HepG2 (cell line): ENCODE results near the gene KLF12. TPM values are rescaled to one million over a fixed set of nuclear protein-coding genes. Genes with fewer than 3 reads are reported as not detected.
A peak's percentile ranks its signal among the peaks of the same experiment; 100 is the strongest.

Experiments used
- ATF6 ChIP-seq: sonication (generic); formaldehyde crosslinking; conservative IDR thresholded peaks from 2 replicates; pipeline ENCODE4 v1.4.0; 2020; ENCODE audit warnings: missing genetic modification reagents
- BRCA1 ChIP-seq: sonication (generic); formaldehyde crosslinking; IDR thresholded peaks from 2 replicates; pipeline ENCODE4 v1.4.0; 2020; ENCODE audit warnings: missing genetic modification reagents
- HMGXB4 ChIP-seq, 2 experiments: sonication (generic) in 1 of 2; formaldehyde crosslinking in 1 of 2; IDR thresholded peaks; 2 replicates each; pipeline versions ENCODE4 v1.4.0 to v1.6.1; 2018 to 2020; ENCODE audit warnings: missing genetic modification reagents in 2 of 2, borderline replicate concordance in 1 of 2, low read depth in 1 of 2, mild to moderate bottlenecking in 1 of 2, missing biosample characterization in 1 of 2
- IKZF5 ChIP-seq: IDR thresholded peaks from 2 replicates; pipeline ENCODE4 v1.6.1; 2018; ENCODE audit warnings: missing genetic modification reagents, mild to moderate bottlenecking, missing compliant biosample characterization
- KDM5A ChIP-seq: fragments of 200-600 bp; sonication (generic); IDR thresholded peaks from 2 replicates; pipeline ENCODE4 v1.7.0; 2018; ENCODE audit warnings: antibody characterized with exemption, mild to moderate bottlenecking, low read length, borderline replicate concordance
- KLF15 ChIP-seq: sonication (generic); formaldehyde crosslinking; IDR thresholded peaks from 2 replicates; pipeline ENCODE4 v1.8.1; 2023; ENCODE audit warnings: borderline replicate concordance, mild to moderate bottlenecking, inconsistent platforms, missing genetic modification reagents, mixed read lengths
- KLF9 ChIP-seq: IDR thresholded peaks from 2 replicates; pipeline ENCODE4 v1.6.1; 2016; ENCODE audit warnings: low read depth
- MTA1 ChIP-seq: sonication (generic); formaldehyde crosslinking; IDR thresholded peaks from 2 replicates; pipeline ENCODE4 v1.4.0; 2020; ENCODE audit warnings: missing genetic modification reagents, mild to moderate bottlenecking, borderline replicate concordance
- MTA3 ChIP-seq: sonication (generic); formaldehyde crosslinking; IDR thresholded peaks from 2 replicates; pipeline ENCODE4 v1.4.0; 2020; ENCODE audit warnings: missing genetic modification reagents
- PATZ1 ChIP-seq: sonication (generic); formaldehyde crosslinking; IDR thresholded peaks from 2 replicates; pipeline ENCODE4 v1.4.0; 2020; ENCODE audit warnings: missing genetic modification reagents
- WIZ ChIP-seq: sonication (generic); formaldehyde crosslinking; IDR thresholded peaks from 2 replicates; pipeline ENCODE4 v1.5.1; 2020; ENCODE audit warnings: mild to moderate bottlenecking, missing genetic modification reagents
- ZBTB7B ChIP-seq: sonication (generic); formaldehyde crosslinking; IDR thresholded peaks from 2 replicates; pipeline ENCODE4 v1.4.0; 2020; ENCODE audit warnings: missing genetic modification reagents
- ZFP91 ChIP-seq: sonication (generic); formaldehyde crosslinking; IDR thresholded peaks from 2 replicates; pipeline ENCODE4 v1.9.0; 2022; ENCODE audit warnings: missing genetic modification reagents, mild to moderate bottlenecking, borderline replicate concordance
- ZNF468 ChIP-seq: sonication (generic); formaldehyde crosslinking; IDR thresholded peaks from 2 replicates; pipeline ENCODE4 v1.8.0; 2022; ENCODE audit warnings: mild to moderate bottlenecking, moderate library complexity, missing genetic modification reagents
- ZNF550 ChIP-seq: sonication (generic); formaldehyde crosslinking; IDR thresholded peaks from 2 replicates; pipeline ENCODE4 v1.4.0; 2020; ENCODE audit warnings: mild to moderate bottlenecking, missing genetic modification reagents, borderline replicate concordance
- ZNF557 ChIP-seq: sonication (generic); formaldehyde crosslinking; IDR thresholded peaks from 2 replicates; pipeline ENCODE4 v1.4.0; 2020; ENCODE audit warnings: missing genetic modification reagents
- polyA plus RNA-seq, 8 experiments: library from polyadenylated mRNA; depleted of rRNA in 3 of 8; stranded (reverse) in 7 of 8; unstranded in 1 of 8; fragments of >200 nt; fragmentation: Illumina TruSeq in 4 of 8; extraction: Trizol in 4 of 8; gene quantifications; 2 replicates each; pipeline versions ENCODE4 v1.2.1 to v1.2.3, GENCODE V29; 2011 to 2016; ENCODE audit warnings: low read depth in 4 of 8, missing spikeins in 1 of 8, mixed read lengths in 1 of 8; ENCODE audit not compliant: insufficient read depth in 1 of 8
- total RNA-seq, 5 experiments: library from RNA; depleted of rRNA; stranded (reverse); fragments of >200 nt; fragmentation: Illumina TruSeq; extraction: Trizol; gene quantifications; 2 replicates each; pipeline ENCODE4 v1.2.3, GENCODE V29; 2016; ENCODE audit warnings: low read depth in 1 of 5

KLF12 gene
- total and polyA plus RNA-seq, 2 of the 13 experiments (the other 11 are each of a cell fraction or from before 2014, with no cell fraction given) = 0.66 to 1.5 TPM

GRCh38 chr13:74135326-74136083 is 1.3 kb upstream of the KLF12 start (continued):
- TF ChIP-seq ZNF468 (CRISPR knock-in tag) (no peak), KLF9 (no peak), ZNF557 (CRISPR knock-in tag) (no peak), MTA1 (no peak), WIZ (CRISPR knock-in tag) (no peak), ZBTB7B (no peak), ZFP91 (peak; percentile 42; the same call in 1 of the 2 replicates), PATZ1 (0 out of 2 replicates have a peak, but pooled peaks have one; percentile 27), ATF6 (CRISPR knock-in tag) (no peak), IKZF5 (CRISPR knock-in tag) (no peak), KLF15 (CRISPR knock-in tag) (no peak), KDM5A (no peak), ZNF550 (CRISPR knock-in tag) (0 out of 2 replicates have a peak, but pooled peaks have one; percentile 73), MTA3 (no peak), HMGXB4 (CRISPR knock-in tag; IDR thresholded peaks at IDR 0.05; ENCODE audit: borderline replicate concordance in 1 of 2, low read depth in 1 of 2) (peak in 1 of 2 experiments; percentile 20; a peak in 1 of 4 replicates), BRCA1 (CRISPR knock-in tag) (no peak)
